ENCODE data around the gene LIPA. TPM values are rescaled to one million over a fixed set of nuclear protein-coding genes. Genes with fewer than 3 reads are reported as not detected.

The LIPA gene
- total and polyA plus RNA-seq, 9 of the 15 experiments (the other 6 are each of a cell fraction or from before 2014, with no cell fraction given): 0.07 to 0.40 (median 0.15) TPM; not detected in 1

DNA sequence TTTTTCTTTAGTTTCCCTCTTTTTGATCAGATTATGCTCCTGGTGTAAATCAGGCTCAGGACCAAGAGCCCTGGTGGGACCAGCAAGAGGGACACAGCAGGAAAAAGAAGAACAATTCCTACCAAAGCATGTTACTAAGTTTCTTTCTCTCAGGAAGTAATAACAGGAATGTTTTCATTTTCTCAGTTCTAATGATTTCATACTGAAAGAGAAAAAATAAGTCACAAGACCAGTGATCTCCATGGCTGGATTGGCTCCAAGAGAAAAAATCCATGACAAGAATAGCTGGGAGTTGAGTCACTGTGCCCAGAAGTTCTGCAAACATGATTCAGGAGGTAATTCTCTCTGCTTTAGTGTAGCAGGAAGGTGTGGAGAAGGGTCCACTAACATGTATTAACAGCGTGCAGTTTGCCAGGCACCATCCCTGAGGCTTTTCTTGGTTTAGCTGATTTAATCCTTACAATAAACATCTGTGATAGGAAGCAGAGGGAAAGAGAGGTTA lies 26.5 kb upstream of the LIPA start (continued):
- TF ChIP-seq, protein P1, sequence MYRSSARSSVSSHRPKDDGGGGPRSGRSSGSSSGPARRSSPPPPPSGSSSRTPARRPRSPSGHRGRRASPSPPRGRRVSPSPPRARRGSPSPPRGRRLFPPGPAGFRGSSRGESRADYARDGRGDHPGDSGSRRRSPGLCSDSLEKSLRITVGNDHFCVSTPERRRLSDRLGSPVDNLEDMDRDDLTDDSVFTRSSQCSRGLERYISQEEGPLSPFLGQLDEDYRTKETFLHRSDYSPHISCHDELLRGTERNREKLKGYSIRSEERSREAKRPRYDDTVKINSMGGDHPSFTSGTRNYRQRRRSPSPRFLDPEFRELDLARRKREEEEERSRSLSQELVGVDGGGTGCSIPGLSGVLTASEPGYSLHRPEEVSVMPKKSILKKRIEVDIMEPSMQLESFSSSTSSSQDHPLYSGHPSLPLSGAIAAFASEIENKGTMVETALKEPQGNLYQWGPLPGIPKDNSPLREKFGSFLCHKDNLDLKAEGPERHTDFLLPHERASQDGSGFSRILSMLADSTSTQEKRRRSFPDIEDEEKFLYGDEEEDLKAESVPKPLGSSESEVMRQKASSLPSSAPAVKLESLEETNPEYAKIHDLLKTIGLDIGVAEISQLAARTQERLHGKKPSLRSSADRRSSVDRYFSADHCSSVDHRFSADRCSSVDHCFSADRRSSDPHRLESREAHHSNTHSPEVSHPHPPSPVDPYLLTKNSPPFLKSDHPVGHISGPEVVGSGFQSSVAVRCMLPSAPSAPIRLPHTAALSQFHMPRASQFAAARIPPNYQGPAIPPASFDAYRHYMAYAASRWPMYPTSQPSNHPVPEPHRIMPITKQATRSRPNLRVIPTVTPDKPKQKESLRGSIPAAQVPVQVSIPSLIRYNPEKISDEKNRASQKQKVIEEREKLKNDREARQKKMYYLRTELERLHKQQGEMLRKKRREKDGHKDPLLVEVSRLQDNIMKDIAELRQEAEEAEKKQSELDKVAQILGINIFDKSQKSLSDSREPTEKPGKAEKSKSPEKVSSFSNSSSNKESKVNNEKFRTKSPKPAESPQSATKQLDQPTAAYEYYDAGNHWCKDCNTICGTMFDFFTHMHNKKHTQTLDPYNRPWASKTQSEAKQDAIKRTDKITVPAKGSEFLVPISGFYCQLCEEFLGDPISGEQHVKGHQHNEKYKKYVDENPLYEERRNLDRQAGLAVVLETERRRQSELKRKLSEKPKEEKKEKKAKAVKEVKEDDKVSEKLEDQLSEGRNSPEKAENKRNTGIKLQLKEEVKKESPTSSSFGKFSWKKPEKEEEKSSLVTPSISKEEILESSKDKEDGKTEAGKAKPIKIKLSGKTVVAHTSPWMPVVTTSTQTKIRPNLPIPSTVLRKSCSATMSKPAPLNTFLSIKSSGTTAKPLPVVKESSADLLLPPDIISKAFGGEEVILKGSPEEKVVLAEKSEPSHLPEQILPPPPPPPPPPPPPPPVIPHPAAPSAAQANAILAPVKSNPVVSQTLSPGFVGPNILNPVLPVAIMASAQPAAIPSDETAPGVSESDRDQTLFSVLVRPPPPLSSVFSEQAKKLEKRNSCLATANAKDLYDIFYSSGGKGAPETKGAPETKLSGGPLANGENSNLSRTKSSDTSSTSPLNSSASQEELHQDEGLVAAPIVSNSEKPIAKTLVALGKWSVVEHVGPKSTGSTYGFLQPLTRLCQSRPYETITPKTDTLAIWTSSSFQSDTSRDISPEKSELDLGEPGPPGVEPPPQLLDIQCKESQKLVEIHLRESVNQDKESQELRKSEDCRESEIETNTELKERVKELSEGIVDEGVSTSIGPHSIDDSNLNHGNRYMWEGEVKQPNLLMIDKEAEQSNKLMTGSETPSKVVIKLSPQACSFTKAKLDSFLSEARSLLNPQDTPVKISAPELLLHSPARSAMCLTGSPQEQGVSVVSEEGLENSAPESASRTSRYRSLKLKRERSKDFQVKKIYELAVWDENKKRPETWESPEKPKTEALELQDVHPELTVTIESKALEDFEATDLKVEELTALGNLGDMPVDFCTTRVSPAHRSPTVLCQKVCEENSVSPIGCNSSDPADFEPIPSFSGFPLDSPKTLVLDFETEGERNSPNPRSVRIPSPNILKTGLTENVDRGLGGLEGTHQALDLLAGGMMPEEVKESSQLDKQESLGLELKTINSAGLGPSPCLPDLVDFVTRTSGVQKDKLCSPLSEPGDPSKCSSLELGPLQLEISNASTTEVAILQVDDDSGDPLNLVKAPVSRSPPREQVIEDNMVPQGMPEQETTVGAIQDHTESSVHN (IDR thresholded peaks at IDR 0.05; ENCODE audit: borderline replicate concordance in 1 of 2, low read depth in 1 of 2): no peak
- TF ChIP-seq RAD51 (IDR thresholded peaks at IDR 0.05; ENCODE audit: borderline replicate concordance, low read depth) (no peak), BCOR (IDR thresholded peaks at IDR 0.05) (no peak), ZSCAN32 (CRISPR knock-in tag; IDR thresholded peaks at IDR 0.05) (no peak), RFX5 (IDR thresholded peaks at IDR 0.05; ENCODE audit: low read depth, low read length) (no peak), MYNN (IDR thresholded peaks at IDR 0.05) (no peak), MYNN (CRISPR knock-in tag; IDR thresholded peaks at IDR 0.05) (no peak)
- TF ChIP-seq, protein P2, sequence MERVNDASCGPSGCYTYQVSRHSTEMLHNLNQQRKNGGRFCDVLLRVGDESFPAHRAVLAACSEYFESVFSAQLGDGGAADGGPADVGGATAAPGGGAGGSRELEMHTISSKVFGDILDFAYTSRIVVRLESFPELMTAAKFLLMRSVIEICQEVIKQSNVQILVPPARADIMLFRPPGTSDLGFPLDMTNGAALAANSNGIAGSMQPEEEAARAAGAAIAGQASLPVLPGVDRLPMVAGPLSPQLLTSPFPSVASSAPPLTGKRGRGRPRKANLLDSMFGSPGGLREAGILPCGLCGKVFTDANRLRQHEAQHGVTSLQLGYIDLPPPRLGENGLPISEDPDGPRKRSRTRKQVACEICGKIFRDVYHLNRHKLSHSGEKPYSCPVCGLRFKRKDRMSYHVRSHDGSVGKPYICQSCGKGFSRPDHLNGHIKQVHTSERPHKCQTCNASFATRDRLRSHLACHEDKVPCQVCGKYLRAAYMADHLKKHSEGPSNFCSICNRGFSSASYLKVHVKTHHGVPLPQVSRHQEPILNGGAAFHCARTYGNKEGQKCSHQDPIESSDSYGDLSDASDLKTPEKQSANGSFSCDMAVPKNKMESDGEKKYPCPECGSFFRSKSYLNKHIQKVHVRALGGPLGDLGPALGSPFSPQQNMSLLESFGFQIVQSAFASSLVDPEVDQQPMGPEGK (CRISPR knock-in tag; IDR thresholded peaks at IDR 0.05; ENCODE audit: borderline replicate concordance): no peak

All from K562 (cell line).